K562 (cell line): ENCODE data around the gene PGM2.

Source experiments
- ASH1L ChIP-seq: fragments of 450-650 bp; IDR thresholded peaks from 2 replicates; pipeline ENCODE4 v1.6.1; 2018; ENCODE audit warnings: borderline replicate concordance, mild to moderate bottlenecking, low read depth; ENCODE audit not compliant: partially characterized antibody
- ATF1 ChIP-seq, 2 experiments: fragments of 450-650 bp in 1 of 2; IDR thresholded peaks; 2 replicates each; pipeline ENCODE4 v1.6.1; 2016; ENCODE audit warnings: missing compliant biosample characterization in 1 of 2, missing genetic modification characterization in 1 of 2
- HDGF ChIP-seq: fragments of 450-650 bp; IDR thresholded peaks from 2 replicates; pipeline ENCODE4 v1.6.1; 2016
- PTRF ChIP-seq: fragments of 450-650 bp; IDR thresholded peaks from 2 replicates; pipeline ENCODE4 v1.6.1; 2016; ENCODE audit warnings: mild to moderate bottlenecking, missing genetic modification characterization, missing compliant biosample characterization
- SIX5 ChIP-seq, 2 experiments: IDR thresholded peaks; 2 replicates each; pipeline ENCODE4 v1.6.1; 2011; ENCODE audit warnings: low read length in 2 of 2, borderline replicate concordance in 1 of 2, low read depth in 1 of 2, mild to moderate bottlenecking in 1 of 2, moderate library complexity in 1 of 2; ENCODE audit not compliant: insufficient read depth in 1 of 2
- SMAD3 ChIP-seq: fragments of 450-650 bp; formaldehyde crosslinking; conservative IDR thresholded peaks from 2 replicates; pipeline ENCODE4 v1.4.0; 2020; ENCODE audit warnings: mild to moderate bottlenecking
- SREBF2 ChIP-seq: sonication (generic); formaldehyde crosslinking; IDR thresholded peaks from 2 replicates; pipeline ENCODE4 v1.4.0; 2020; ENCODE audit warnings: mild to moderate bottlenecking, missing genetic modification reagents
- TCF7L2 ChIP-seq: fragments of 150-350 bp; IDR thresholded peaks from 2 replicates; pipeline ENCODE4 v1.6.1; 2016; ENCODE audit warnings: low read depth, mild to moderate bottlenecking, low read length, moderate library complexity
- ZNF717 ChIP-seq: fragments of 250-450 bp; sonication (Bioruptor Pico); IDR thresholded peaks from 2 replicates; pipeline ENCODE4 v1.5.0; 2021
- TF ChIP-seq, protein P1 (sequence below): fragments of 450-650 bp; formaldehyde crosslinking; IDR thresholded peaks from 2 replicates; pipeline ENCODE4 v1.4.0; 2020; ENCODE audit warnings: mild to moderate bottlenecking, moderate library complexity
- TF ChIP-seq, protein P2 (sequence below): sonication (generic); formaldehyde crosslinking; IDR thresholded peaks from 2 replicates; pipeline ENCODE4 v1.8.0; 2023; ENCODE audit warnings: mild to moderate bottlenecking, missing genetic modification reagents
- TF ChIP-seq, protein P3 (sequence below): fragments of 450-650 bp; formaldehyde crosslinking; IDR thresholded peaks from 2 replicates; pipeline ENCODE4 v1.4.0; 2020; ENCODE audit warnings: mild to moderate bottlenecking, mixed read lengths

DNA sequence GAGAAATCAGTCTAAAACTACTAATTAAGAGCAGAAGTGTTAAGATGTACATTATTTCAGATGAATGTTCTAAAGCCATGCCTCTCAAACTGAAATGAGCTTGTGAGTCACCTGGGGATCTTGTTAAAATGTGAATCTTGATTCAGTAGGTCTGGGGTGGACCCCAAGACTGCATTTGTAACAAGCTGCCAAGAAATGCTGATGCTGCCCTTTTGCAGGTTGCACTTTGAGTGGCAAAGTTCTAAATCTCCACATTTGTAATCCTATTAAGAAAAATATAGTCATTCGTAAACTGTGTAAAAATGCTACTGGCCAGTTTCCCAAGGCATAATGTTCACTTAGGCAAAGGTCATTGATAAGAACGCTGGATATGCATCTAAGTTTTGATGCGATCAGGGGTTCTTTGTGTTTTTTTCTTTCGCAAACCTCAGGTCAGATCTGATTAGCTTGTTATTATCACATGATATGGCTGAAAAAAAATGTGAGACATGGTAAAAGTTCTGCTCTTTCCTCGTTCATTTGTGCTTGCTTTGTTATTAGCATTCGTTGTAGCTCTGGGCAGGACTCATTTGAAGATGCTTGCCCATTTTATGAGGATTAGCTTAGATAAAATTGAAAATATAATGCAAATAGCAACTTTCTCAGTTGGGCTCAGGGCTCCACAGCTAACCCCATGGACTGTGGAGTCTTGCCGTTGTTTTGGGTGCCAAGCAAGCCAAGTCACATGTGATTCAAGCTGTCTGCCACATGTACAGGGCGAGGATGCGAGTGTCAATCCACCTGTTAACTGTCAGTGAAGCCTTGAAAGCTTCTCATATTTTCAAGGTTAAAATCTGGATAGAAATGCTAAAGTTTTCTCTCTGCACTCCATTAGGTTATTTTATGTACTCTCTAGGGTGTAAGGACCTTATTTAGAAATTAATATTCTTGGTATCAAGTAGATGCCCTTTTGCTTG, 76.5 kb downstream of the PGM2 start:
- no peak for TF ChIP-seq ZNF717 (CRISPR knock-in tag)
- no peak for TF ChIP-seq SIX5 (IDR thresholded peaks at IDR 0.05; ENCODE audit: borderline replicate concordance in 1 of 2, insufficient read depth in 1 of 2, low read depth in 1 of 2, low read length in 2 of 2)
- no peak for TF ChIP-seq ASH1L
- TF ChIP-seq, protein P1, sequence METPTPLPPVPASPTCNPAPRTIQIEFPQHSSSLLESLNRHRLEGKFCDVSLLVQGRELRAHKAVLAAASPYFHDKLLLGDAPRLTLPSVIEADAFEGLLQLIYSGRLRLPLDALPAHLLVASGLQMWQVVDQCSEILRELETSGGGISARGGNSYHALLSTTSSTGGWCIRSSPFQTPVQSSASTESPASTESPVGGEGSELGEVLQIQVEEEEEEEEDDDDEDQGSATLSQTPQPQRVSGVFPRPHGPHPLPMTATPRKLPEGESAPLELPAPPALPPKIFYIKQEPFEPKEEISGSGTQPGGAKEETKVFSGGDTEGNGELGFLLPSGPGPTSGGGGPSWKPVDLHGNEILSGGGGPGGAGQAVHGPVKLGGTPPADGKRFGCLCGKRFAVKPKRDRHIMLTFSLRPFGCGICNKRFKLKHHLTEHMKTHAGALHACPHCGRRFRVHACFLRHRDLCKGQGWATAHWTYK = no peak
- no peak for TF ChIP-seq TCF7L2
- TF ChIP-seq PTRF (tag) = no peak
- TF ChIP-seq, protein P2, sequence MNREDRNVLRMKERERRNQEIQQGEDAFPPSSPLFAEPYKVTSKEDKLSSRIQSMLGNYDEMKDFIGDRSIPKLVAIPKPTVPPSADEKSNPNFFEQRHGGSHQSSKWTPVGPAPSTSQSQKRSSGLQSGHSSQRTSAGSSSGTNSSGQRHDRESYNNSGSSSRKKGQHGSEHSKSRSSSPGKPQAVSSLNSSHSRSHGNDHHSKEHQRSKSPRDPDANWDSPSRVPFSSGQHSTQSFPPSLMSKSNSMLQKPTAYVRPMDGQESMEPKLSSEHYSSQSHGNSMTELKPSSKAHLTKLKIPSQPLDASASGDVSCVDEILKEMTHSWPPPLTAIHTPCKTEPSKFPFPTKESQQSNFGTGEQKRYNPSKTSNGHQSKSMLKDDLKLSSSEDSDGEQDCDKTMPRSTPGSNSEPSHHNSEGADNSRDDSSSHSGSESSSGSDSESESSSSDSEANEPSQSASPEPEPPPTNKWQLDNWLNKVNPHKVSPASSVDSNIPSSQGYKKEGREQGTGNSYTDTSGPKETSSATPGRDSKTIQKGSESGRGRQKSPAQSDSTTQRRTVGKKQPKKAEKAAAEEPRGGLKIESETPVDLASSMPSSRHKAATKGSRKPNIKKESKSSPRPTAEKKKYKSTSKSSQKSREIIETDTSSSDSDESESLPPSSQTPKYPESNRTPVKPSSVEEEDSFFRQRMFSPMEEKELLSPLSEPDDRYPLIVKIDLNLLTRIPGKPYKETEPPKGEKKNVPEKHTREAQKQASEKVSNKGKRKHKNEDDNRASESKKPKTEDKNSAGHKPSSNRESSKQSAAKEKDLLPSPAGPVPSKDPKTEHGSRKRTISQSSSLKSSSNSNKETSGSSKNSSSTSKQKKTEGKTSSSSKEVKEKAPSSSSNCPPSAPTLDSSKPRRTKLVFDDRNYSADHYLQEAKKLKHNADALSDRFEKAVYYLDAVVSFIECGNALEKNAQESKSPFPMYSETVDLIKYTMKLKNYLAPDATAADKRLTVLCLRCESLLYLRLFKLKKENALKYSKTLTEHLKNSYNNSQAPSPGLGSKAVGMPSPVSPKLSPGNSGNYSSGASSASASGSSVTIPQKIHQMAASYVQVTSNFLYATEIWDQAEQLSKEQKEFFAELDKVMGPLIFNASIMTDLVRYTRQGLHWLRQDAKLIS (CRISPR knock-in tag) = no peak
- no peak for TF ChIP-seq ATF1 (CRISPR knock-in tag; IDR thresholded peaks at IDR 0.05)
- TF ChIP-seq ATF1 (tag; IDR thresholded peaks at IDR 0.05) = no peak
- no peak for TF ChIP-seq SMAD3 (CRISPR knock-in tag)
- no peak for TF ChIP-seq SREBF2 (CRISPR knock-in tag)
- TF ChIP-seq HDGF = no peak
- TF ChIP-seq, protein P3, sequence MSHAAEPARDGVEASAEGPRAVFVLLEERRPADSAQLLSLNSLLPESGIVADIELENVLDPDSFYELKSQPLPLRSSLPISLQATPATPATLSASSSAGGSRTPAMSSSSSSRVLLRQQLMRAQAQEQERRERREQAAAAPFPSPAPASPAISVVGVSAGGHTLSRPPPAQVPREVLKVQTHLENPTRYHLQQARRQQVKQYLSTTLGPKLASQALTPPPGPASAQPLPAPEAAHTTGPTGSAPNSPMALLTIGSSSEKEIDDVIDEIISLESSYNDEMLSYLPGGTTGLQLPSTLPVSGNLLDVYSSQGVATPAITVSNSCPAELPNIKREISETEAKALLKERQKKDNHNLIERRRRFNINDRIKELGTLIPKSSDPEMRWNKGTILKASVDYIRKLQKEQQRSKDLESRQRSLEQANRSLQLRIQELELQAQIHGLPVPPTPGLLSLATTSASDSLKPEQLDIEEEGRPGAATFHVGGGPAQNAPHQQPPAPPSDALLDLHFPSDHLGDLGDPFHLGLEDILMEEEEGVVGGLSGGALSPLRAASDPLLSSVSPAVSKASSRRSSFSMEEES = no peak
